NCI-H2196 (cell line): ENCODE results near the gene SOX6.

ENCODE experiments used
- DNase-seq: peaks from one replicate; lab custom pipeline; 2025; ENCODE audit not compliant: unreplicated experiment; lab: John Stamatoyannopoulos, UW

Gene SOX6

DNA sequence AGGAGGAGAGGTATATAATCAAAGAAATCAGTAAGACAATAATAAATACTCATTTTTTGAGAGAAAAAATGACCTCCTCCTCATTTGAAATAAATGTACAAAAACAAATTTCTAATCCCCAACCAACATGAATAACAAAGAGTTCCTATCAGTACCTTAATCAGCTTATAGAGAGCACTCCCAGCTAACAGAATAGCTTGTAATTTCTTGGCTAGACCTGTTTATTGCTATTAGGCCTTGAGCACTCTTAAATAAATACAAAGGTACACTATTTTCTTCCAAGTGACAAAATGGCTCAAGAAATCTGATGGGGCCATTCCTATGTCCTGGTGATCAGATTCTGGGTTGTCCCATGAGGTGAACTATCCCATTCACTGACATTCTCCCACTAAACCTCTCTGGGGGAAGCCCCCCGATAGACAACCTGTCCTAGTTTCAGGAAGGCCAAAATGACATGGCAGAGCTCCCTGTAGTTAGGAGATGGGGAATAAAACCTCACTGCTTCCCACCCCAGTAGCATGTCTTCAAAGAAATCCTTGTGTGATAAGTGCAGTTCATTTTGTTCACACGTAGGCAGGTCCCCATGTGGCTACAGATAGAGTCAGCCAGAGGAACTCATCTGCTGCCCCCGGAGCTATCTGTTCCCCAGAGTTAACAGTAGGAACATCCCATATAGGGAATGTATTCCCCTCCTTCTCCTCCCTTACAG lies 385.7 kb downstream of the SOX6 start:
- DNase-seq: no peak

DNA sequence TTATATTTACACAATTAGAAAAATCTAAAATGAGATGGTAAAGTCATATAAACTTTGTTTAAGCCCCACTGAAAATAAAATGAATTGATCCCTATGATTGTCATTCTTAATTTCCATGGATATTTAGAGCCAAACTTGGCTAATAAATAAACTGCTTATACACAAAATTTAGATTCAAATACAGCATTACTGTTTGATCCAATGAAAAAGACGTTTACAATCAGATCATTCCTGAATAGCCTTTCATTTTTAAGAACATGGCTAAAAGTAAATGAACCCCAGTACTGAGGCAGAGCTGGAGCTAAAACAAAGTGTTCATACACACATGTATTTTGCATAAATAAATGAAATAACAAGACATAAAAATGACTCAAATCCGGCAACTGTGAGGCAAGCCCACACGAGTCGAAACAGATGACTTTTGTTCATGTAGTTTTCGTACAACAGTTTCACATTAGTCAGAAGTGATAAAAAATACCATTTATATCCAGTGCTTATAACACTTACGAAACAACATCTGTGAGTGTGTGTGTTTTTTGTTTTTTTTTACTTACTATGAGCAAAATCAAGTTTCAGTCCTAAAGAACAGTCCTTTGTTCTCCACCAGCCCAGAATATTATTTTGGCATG lies 386.5 kb downstream of the SOX6 start:
- DNase-seq: no peak

GRCh38 chr11:15969281-15969680 lies 387.1 kb downstream of the SOX6 start:
- no peak for DNase-seq

GRCh38 chr11:15968461-15969130 lies 387.8 kb downstream of the SOX6 start:
- DNase-seq: no peak

GRCh38 chr11:15967966-15968365 lies 388.4 kb downstream of the SOX6 start:
- no peak for DNase-seq

DNA sequence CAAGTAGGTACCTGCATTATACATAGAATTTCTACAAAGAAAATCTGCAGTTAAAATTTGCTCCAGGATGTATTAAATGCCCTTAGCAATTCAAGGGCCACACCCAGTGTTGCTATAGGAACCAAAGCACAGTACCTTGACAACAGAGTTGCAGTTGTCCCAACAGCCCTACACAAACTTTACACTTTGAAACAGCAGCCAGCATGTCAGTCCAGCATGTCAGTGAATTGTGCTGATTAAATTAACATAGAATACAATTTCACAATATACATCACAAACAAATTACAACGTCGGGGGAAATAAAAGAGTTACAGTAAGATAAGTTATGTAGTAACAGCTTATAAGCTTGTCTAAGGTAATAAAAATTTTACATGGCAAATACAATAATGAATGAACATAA lies 389.2 kb downstream of the SOX6 start:
- peak; percentile 20 for DNase-seq

DNA sequence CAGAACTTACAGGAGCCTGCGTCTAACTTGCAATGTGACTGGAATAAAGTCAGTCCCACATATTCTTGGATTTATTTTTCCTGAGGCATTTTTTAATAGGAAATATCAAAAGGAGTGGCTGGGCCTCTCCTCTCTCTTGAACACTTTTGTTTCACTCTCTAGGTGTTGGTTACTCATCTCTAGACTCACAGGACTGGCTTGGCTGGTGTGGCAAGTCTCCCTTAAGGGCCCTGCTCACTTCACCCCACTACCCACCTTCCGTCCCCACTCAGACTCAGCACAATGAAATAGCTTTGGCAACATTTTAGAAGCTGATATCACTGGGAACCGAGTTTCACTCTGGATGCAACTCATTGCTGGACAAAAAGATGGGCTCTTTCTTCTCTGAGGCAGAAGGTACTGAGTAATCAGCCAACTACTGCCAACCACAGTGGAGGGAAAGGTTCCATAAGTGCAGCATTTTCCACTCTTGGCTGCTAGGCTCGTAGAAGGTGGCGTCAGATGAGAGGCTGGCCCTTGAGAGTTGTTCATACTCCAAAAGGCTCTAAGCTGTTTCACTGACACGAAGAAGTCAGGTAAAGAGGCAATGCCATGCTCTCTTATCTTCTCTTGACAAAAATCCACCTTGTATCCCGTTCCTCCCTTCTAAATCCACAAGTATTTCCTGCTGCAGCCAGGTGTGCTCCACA lies 390.6 kb downstream of the SOX6 start:
- DNase-seq: no peak

- DNase-seq: no peak
Measured at GRCh38 chr11:15963266-15963665, 393.1 kb downstream of the SOX6 start.

DNA sequence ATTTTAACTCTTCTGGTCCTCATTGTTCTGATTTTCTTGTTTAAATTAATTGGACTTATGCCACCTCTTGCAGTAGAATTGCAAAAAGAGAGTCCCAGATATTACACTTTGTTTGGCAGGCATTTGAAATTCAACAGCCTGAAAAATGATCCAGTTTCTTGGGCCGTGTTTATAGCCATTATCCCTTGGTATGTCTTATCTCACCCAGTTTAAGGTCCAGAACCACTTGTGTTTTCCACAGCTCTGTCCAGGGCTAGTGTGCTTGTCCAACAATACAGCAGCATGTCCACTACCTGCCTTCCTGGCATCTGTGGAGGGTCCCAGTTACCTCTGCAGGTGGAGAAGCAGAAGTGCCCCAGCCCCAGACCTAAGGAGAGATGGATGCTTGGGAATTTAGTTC lies 397.4 kb downstream of the SOX6 start:
- no peak for DNase-seq

DNA sequence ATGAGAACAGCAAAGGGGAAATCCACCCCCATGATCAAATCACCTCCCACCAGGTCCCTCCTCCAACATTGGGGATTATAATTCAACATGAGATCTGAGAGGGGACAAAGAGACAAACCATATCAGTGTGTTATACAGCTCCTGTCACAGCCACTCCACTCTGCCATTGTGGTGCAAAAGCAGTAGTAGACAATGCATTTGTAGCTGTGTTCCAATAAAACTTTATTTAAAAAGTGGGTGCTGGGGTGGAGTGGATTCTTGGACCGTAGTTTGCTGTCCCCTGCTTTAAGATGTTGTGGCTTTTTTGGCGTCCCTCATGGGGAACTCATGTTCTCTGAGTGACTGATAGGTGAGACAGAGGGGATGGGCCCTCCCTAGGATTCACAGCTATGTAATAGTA lies 399.1 kb downstream of the SOX6 start:
- DNase-seq: no peak

- DNase-seq: no peak
Measured at GRCh38 chr11:15956302-15956701, 400.0 kb downstream of the SOX6 start.

DNA sequence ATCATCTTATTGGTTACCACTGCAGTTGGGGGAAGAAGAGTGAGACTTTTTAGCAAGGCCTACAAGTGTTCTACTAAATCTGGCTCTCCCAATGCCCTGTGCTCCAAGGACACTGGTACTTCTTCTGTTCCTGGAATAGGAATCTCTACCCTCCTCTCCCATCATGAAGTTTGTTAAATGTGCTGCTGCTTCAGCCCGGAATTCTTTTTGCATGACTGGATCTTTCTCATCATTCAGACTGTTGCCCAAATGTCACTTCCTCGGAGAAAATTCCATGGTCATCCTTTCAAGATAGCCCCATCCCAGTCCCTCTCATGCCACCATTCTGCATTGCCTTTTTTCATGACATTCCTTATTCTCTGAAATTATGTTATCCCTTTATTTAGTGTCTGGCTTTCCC lies 400.8 kb downstream of the SOX6 start:
- DNase-seq: no peak

DNA sequence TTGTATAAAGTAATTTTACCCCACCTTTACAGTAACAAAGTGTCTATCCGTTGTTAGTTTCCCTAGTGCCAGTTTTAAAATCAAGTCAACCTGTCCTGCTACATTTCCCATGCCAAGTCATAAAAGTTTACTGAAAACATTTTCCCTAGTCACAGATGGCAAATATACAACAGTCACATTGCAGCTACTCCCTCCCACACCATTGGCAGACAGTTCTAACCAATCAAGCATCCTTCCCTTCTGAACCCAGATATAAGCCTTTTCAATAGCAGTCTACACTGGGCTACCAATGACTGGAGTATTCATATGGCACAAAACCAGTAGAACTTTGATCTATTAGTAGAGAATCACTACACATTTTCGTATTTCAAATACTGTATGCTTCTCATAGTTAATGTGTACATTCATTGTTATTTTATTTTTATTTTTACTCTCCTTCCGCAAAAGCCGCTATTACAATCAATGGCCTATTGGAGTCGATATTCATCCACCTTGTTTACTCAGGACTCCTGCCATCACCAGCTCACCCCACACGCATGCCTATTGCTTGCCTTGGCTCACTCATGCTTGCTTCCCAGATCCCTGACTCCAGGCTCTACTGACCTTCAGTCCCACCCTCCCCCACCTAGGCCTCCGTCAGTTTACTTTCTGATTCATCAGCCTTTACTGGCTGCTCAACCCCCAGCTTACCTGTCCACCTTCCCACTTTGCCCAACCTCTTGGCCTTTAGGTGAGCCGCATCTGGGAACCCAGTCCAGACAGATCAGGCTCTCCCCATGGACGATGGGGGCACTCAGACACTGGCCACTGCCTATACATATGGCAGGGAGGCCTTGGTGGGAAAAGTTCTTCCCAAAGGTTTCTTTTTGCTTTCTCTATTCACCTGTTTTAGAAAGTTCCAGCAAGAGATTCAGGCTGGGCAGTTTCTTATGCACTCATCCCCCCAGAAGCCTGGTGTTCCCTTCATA lies 408.4 kb downstream of the SOX6 start:
- no peak for DNase-seq

GRCh38 chr11:15945726-15946125 lies 410.6 kb downstream of the SOX6 start:
- DNase-seq: no peak

DNA sequence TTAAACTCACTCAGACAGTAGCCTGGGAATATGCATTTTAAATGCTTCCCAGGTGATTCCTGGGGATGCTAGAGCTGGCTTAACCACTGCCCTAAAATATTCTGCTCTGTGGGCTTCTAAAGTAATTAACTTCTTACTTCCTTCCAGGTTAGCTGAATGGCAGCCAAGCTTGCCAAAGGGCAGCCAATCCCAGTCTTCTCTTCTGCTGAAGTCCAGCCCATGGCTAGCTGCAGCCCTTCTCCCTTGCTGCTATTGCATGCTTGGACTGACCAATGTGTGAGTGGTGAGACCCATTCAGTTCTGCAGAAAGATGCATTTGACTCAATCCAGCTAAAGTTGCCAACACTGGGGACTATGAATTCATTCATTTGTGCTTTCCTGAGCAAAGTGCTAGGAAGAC lies 411.9 kb downstream of the SOX6 start:
- DNase-seq: no peak

- DNase-seq: no peak
Measured at GRCh38 chr11:15943418-15944197, 412.7 kb downstream of the SOX6 start.

- no peak for DNase-seq
Measured at GRCh38 chr11:15942936-15943335, 413.4 kb downstream of the SOX6 start.

- no peak for DNase-seq
Measured at GRCh38 chr11:15942126-15942525, 414.2 kb downstream of the SOX6 start.

- DNase-seq: no peak
Measured at GRCh38 chr11:15941206-15941770, 415.1 kb downstream of the SOX6 start.
